GM12878 (cell line): Measurements from ENCODE around the gene EMILIN3. TPM values are rescaled to one million over a fixed set of nuclear protein-coding genes. Genes with fewer than 3 reads are reported as not detected.

ENCODE experiments used
- ATAC-seq: fragments of 200-7000 bp; cut with Tn5 transposase; 3 replicates; pipeline ENCODE4 v1.9.1; 2020; ENCODE audit warnings: mild to moderate bottlenecking, moderate library complexity
- BruUV-seq: library from RNA; stranded (reverse); fragments of 400-500 nt; replicated peaks from 2 replicates; lab custom pipeline; 2021; lab: Mats Ljungman, UMichigan
- CTCF ChIA-PET: fragments of 300-600 bp; sonication (Branson Sonifier 250); formaldehyde crosslinking; extraction: SDS; loops from one replicate; lab custom pipeline; 2021; ENCODE audit warnings: inconsistent platforms; lab: Yijun Ruan, JAX
- POLR2A ChIA-PET: fragments of 350-600 bp; formaldehyde crosslinking; extraction: SDS; loops from one replicate; lab custom pipeline; 2021; ENCODE audit warnings: inconsistent platforms; lab: Charles Lee
- RAD21 ChIA-PET: fragments of 300-600 bp; sonication (Branson Sonifier 250); formaldehyde crosslinking; loops from one replicate; lab custom pipeline; 2023; ENCODE audit warnings: antibody characterized with exemption; ENCODE audit not compliant: unreplicated experiment; lab: Charles Lee
- SMC1A ChIA-PET: fragments of 300-600 bp; sonication (Branson Sonifier 250); formaldehyde crosslinking; loops from one replicate; lab custom pipeline; 2023; ENCODE audit not compliant: unreplicated experiment, uncharacterized antibody; lab: Charles Lee
- DNase-seq: peaks from one replicate; pipeline ENCODE4 v3.0.0-alpha.2; 2011; ENCODE audit warnings: low read depth, low spot score
- FAIRE-seq: peaks from 3 replicates; lab custom pipeline; 2011; peaks lifted over from hg19 to GRCh38; lab: Jason Lieb, UNC
- H2AFZ ChIP-seq: 2 replicates; pipeline ENCODE4 v1.6.0; 2011; ENCODE audit warnings: low read depth, low read length, control low read depth; ENCODE audit not compliant: control insufficient read depth
- H3K27ac ChIP-seq: 2 replicates; pipeline ENCODE4 v1.5.1; 2011; ENCODE audit warnings: control low read depth; ENCODE audit not compliant: control insufficient read depth, insufficient read depth
- H3K27me3 ChIP-seq, 2 experiments: replicated peaks in 1 of 2; 2 replicates each; pipeline versions ENCODE4 v1.6.0 to v1.6.1; 2011; ENCODE audit warnings: low read length in 1 of 2; ENCODE audit not compliant: control insufficient read depth in 2 of 2, insufficient read depth in 2 of 2
- H3K36me3 ChIP-seq, 2 experiments: 2 replicates each; pipeline ENCODE4 v1.5.1; 2011; ENCODE audit warnings: low read length in 1 of 2; ENCODE audit not compliant: control insufficient read depth in 2 of 2, insufficient read depth in 2 of 2
- H3K4me1 ChIP-seq: 2 replicates; pipeline ENCODE4 v1.6.1; 2011; ENCODE audit warnings: mild to moderate bottlenecking, low read length, moderate library complexity, mixed read lengths; ENCODE audit not compliant: control insufficient read depth, insufficient read depth
- H3K4me2 ChIP-seq: 2 replicates; pipeline ENCODE4 v1.6.0; 2011; ENCODE audit warnings: control low read depth; ENCODE audit not compliant: control insufficient read depth, insufficient read depth
- H3K4me3 ChIP-seq: fragments of 200-600 bp; sonication (generic); 2 replicates; pipeline ENCODE4 v1.5.1; 2016
- H3K79me2 ChIP-seq: 2 replicates; pipeline ENCODE4 v1.6.0; 2011; ENCODE audit warnings: low read length; ENCODE audit not compliant: control insufficient read depth, insufficient read depth
- H3K9ac ChIP-seq: 2 replicates; pipeline ENCODE4 v1.8.0; 2011; ENCODE audit warnings: low read length, control low read depth, mixed read lengths; ENCODE audit not compliant: control insufficient read depth, insufficient read depth
- H3K9me3 ChIP-seq: replicated peaks from 3 replicates; pipeline ENCODE4 v1.5.1; 2011; ENCODE audit warnings: mild to moderate bottlenecking, low read length; ENCODE audit not compliant: control insufficient read depth, insufficient read depth
- H4K20me1 ChIP-seq: 2 replicates; pipeline ENCODE4 v1.6.0; 2011; ENCODE audit not compliant: control insufficient read depth, insufficient read depth
- ATF3 ChIP-seq: IDR thresholded peaks from 2 replicates; pipeline ENCODE4 v1.6.1; 2011; ENCODE audit warnings: low read depth, mild to moderate bottlenecking, low read length, moderate library complexity, borderline replicate concordance; ENCODE audit errors: extremely low read depth
- BACH1 ChIP-seq: fragments of 450-650 bp; IDR thresholded peaks from 2 replicates; pipeline ENCODE4 v1.6.1; 2017; ENCODE audit warnings: mild to moderate bottlenecking, borderline replicate concordance
- BCL3 ChIP-seq: IDR thresholded peaks from 2 replicates; pipeline ENCODE4 v1.6.1; 2011; ENCODE audit warnings: borderline replicate concordance, low read depth, mild to moderate bottlenecking, moderate library complexity, low read length; ENCODE audit not compliant: insufficient read depth, poor library complexity, severe bottlenecking
- CBX5 ChIP-seq: sonication (generic); IDR thresholded peaks from 2 replicates; pipeline ENCODE4 v1.6.1; 2016; ENCODE audit warnings: low read depth, moderate library complexity, mild to moderate bottlenecking, inconsistent platforms
- CTCF ChIP-seq, 3 experiments: IDR thresholded peaks in 2 of 3; conservative IDR thresholded peaks in 1 of 3; 2 replicates each; pipeline ENCODE4 v1.5.1; 2011; ENCODE audit warnings: low read depth in 3 of 3, low read length in 3 of 3, mild to moderate bottlenecking in 3 of 3, control low read depth in 2 of 3, moderate library complexity in 2 of 3, inconsistent platforms in 1 of 3, mixed read lengths in 1 of 3; ENCODE audit not compliant: control insufficient read depth in 2 of 3, insufficient read depth in 1 of 3; ENCODE audit errors: extremely low read depth in 1 of 3
- FOXM1 ChIP-seq: IDR thresholded peaks from 2 replicates; pipeline ENCODE4 v1.6.1; 2012; ENCODE audit warnings: low read depth, mild to moderate bottlenecking, inconsistent platforms, low read length, moderate library complexity
- IRF3 ChIP-seq: fragments of 450-650 bp; IDR thresholded peaks from 2 replicates; pipeline ENCODE4 v1.6.1; 2014; ENCODE audit warnings: mild to moderate bottlenecking
- IRF4 ChIP-seq: IDR thresholded peaks from 2 replicates; pipeline ENCODE4 v1.6.1; 2011; ENCODE audit warnings: low read depth, low read length
- RB1 ChIP-seq: fragments of 450-650 bp; formaldehyde crosslinking; IDR thresholded peaks from 2 replicates; pipeline ENCODE4 v1.6.1; 2017; ENCODE audit warnings: mild to moderate bottlenecking, borderline replicate concordance
- RFX5 ChIP-seq: IDR thresholded peaks from 2 replicates; pipeline ENCODE4 v1.6.1; 2011; ENCODE audit warnings: low read depth, low read length, improper control_type of control experiment
- SKIL ChIP-seq: fragments of 450-650 bp; IDR thresholded peaks from 2 replicates; pipeline ENCODE4 v1.6.1; 2017; ENCODE audit warnings: mild to moderate bottlenecking, low read depth, inconsistent platforms; ENCODE audit not compliant: poor library complexity, severe bottlenecking
- SMAD1 ChIP-seq: fragments of 450-650 bp; IDR thresholded peaks from 2 replicates; pipeline ENCODE4 v1.6.1; 2018; ENCODE audit warnings: mild to moderate bottlenecking, low read depth; ENCODE audit not compliant: partially characterized antibody
- TAF1 ChIP-seq: IDR thresholded peaks from 2 replicates; pipeline ENCODE4 v1.6.1; 2011; ENCODE audit warnings: mild to moderate bottlenecking, low read depth, low read length, borderline replicate concordance
- ZNF217 ChIP-seq: fragments of 450-650 bp; IDR thresholded peaks from 2 replicates; pipeline ENCODE4 v1.6.1; 2017; ENCODE audit warnings: antibody characterized with exemption, mild to moderate bottlenecking
- WGBS: methylation state at CpG from one replicate; pipeline ENCODE4 v1.1.6; 2016; ENCODE audit warnings: low lambda C conversion rate; ENCODE audit not compliant: insufficient replicate concordance, insufficient coverage; ENCODE audit errors: missing lambda C conversion rate; 5-methylcytosine and 5-hydroxymethylcytosine counted together
- in situ Hi-C: fragments of 300-500 bp; cut with MboI; formaldehyde crosslinking; loops from 9 replicates; pipeline ENCODE4 v1.14.3; 2018; ENCODE audit warnings: mixed read lengths
- intact Hi-C: fragments of 100-400 bp; cut with micrococcal nuclease; formaldehyde crosslinking; loops from one replicate; pipeline ENCODE4 v1.14.2; 2022; ENCODE audit not compliant: unreplicated experiment
- polyA plus RNA-seq, 11 experiments: library from polyadenylated mRNA; depleted of rRNA in 4 of 11; unstranded in 6 of 11; stranded (reverse) in 5 of 11; fragments of >200 nt; fragmentation: Nextera tagmentation in 4 of 11; fragmentation: Illumina TruSeq in 1 of 11; extraction: Ambion mirVana in 4 of 11; extraction: Trizol in 1 of 11; gene quantifications; 1 replicate in 1 of 11; 2 replicates in 10 of 11; pipeline versions ENCODE4 v1.2.1 to v1.2.3, GENCODE V29; 2011 to 2016; ENCODE audit warnings: inconsistent platforms in 2 of 11, missing spikeins in 2 of 11, low read depth in 1 of 11
- total RNA-seq, 4 experiments: library from RNA; depleted of rRNA in 3 of 4; stranded (reverse); fragments of >200 nt in 3 of 4; fragmentation: Illumina TruSeq in 1 of 4; extraction: Trizol in 1 of 4; gene quantifications; 2 replicates each; pipeline versions ENCODE4 v1.2.1 to v1.2.3, GENCODE V29; 2013 to 2021

EMILIN3 gene
- total and polyA plus RNA-seq, 10 of the 15 experiments (the other 5 are each of a cell fraction or from before 2014, with no cell fraction given): not detected

GRCh38 chr20:41376349-41376748, 9.7 kb upstream of the EMILIN3 start:
- H3K27me3 ChIP-seq: 0 out of 4 replicates have a peak, but pooled peaks cover 0 to 1% of the 10 kb centered on the region in 2 experiments
- H3K4me2 ChIP-seq: no peak overlapping the region
- H3K4me3 ChIP-seq: no peak overlapping the region
- BruUV-seq: no TSS peak
- WGBS: 54% methylated on average over 5 of the region's 5 CpGs
- RAD21 ChIA-PET: no interaction called here
- FAIRE-seq: no peak
- H3K79me2 ChIP-seq: no peaks in the 10 kb centered on the region
- SMC1A ChIA-PET: no interaction called here
- no peaks in the 10 kb centered on the region for H3K9me3 ChIP-seq
- H4K20me1 ChIP-seq: no peaks in the 10 kb centered on the region
- POLR2A ChIA-PET: interaction anchor here (0.6 kb wide), 1 partner anchor 12 kb away, joined by 4 read pairs; no protein-coding TSS in a partner anchor
- CTCF ChIA-PET: interaction anchor here (0.7 kb wide), 1 partner anchor 325 kb away, joined by 3 read pairs; no protein-coding TSS in a partner anchor
- intact Hi-C loops: no loop called here
- no peak overlapping the region for H3K27ac ChIP-seq
- H2AFZ ChIP-seq: no peak overlapping the region
- no peak for DNase-seq
- no peaks in the 10 kb centered on the region for H3K36me3 ChIP-seq
- ATAC-seq: no peak
- in situ Hi-C loops: no loop called here
- no peak overlapping the region for H3K9ac ChIP-seq
- no peaks in the 10 kb centered on the region for H3K4me1 ChIP-seq
- TF ChIP-seq IRF4 (no peak), SKIL (no peak), RFX5 (no peak), RB1 (no peak), IRF3 (no peak), CBX5 (no peak), FOXM1 (no peak), TAF1 (no peak), CTCF (IDR thresholded peaks at IDR 0.05 in 2 of 3, conservative IDR thresholded peaks at IDR 0.05 in 1 of 3; ENCODE audit: control insufficient read depth in 2 of 3, extremely low read depth in 1 of 3, insufficient read depth in 1 of 3, low read depth in 3 of 3, low read length in 3 of 3) (no peak), BACH1 (no peak), BCL3 (no peak), ZNF217 (no peak), SMAD1 (no peak), ATF3 (no peak)
